A673 (cell line): Measurements from ENCODE around the gene RFX1.

Experiments
- CTCF ChIP-seq: fragments of 300-800, 200-600 bp; sonication (generic); conservative IDR thresholded peaks from 2 replicates; pipeline ENCODE4 v1.5.1; 2017; ENCODE audit warnings: low read depth, mild to moderate bottlenecking, antibody characterized with exemption, low read length, moderate library complexity, mixed read lengths
- EZH2 ChIP-seq: fragments of 200-600 bp; sonication (generic); IDR thresholded peaks from 2 replicates; pipeline ENCODE4 v1.6.1; 2017; ENCODE audit warnings: borderline replicate concordance, low read depth, mild to moderate bottlenecking, mixed read lengths, antibody characterized with exemption, low read length; ENCODE audit not compliant: poor library complexity, severe bottlenecking

- TF ChIP-seq EZH2: no peak
- TF ChIP-seq CTCF: peak; percentile 31; the same call in 1 of the 2 replicates
Observed at GRCh38 chr19:13959962-13960862, 45.9 kb downstream of the RFX1 start.
